ENCODE results near the gene ASCL5. TPM values are rescaled to one million over a fixed set of nuclear protein-coding genes. Genes with fewer than 3 reads are reported as not detected.

ASCL5 gene
- total RNA-seq, 1 donor from 2014 or later: not detected

DNA sequence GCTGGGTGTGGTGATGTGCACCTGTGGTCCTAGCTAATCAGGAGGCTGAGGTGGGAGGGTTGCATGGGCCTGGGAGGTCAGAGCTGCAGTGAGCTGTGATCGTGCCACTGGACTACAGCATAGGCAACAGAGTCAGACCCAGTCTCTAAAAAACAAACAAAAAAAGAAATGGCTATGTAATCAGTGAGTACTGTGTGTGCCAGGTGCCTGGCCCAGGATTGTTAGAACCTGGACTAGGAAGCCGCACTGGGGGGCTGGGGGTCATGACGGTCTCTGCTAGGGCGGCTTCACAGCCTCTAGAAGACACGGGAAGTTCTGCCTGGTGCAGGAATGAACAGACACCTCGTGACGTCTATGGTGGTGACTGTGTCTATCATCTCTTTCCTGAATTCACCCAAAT lies 18.8 kb upstream of the ASCL5 start:
- Mint-ChIP-seq H3K36me3 (ENCODE audit: low read depth) (peaks cover 29% of the 10 kb centered on the region), H3K27ac (no peak overlapping the region), H3K4me1 (ENCODE audit: low read depth) (no peaks in the 10 kb centered on the region), H3K27me3 (ENCODE audit: low read depth) (no peaks in the 10 kb centered on the region), H3K9me3 (no peaks in the 10 kb centered on the region), H3K4me3 (ENCODE audit: low read depth) (no peak overlapping the region)
- no peak for DNase-seq (ENCODE audit: low spot score)
- intact Hi-C loops (cut with micrococcal nuclease): no loop called here

DNA sequence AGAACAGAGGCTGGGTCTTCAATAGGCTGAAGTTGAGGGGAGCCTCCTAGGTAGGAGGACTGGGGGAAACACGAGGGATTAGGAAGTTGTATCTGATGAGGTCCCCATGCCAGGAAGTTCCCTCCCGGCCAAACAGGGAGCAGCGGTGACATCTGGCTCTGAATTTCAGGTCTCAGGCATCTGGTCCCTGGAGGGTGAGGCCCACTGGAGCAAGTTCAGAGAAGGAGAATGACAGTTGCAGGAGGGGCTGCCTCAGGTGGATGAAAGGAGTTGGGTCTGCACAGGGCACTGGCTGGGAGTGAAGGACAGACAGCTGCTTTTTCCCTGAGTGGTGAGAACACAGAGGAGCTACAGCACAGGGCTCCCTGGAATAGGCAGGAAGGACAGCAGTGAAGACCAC lies 18.1 kb upstream of the ASCL5 start:
- intact Hi-C loops (cut with micrococcal nuclease): no loop called here
- Mint-ChIP-seq H3K4me3 (ENCODE audit: low read depth) (no peak overlapping the region), H3K27ac (no peak overlapping the region), H3K27me3 (ENCODE audit: low read depth) (no peaks in the 10 kb centered on the region), H3K4me1 (ENCODE audit: low read depth) (no peaks in the 10 kb centered on the region), H3K9me3 (no peaks in the 10 kb centered on the region), H3K36me3 (ENCODE audit: low read depth) (peaks cover 27% of the 10 kb centered on the region)
- DNase-seq (ENCODE audit: low spot score): no peak

DNA sequence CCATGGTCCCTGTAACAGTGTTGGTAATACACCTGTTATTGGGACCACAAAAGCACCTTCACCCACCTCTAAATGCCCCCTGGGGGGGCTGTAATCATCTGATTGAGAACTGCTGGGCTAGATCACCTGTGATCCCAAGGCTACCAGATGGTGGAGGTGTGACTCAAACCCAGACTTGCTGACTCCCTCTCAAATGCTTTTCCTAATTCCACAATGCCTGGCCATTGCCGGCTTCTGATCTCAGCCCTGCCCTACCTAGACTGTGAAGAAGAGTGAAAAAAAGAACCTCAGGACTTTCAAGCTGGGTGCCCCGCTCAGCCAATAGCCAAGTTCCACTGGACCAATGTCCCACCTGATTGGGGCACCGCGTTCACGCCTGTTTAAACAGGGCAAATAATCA lies 17.7 kb upstream of the ASCL5 start:
- no peak for DNase-seq (ENCODE audit: low spot score)
- Mint-ChIP-seq H3K27me3 (ENCODE audit: low read depth) (no peaks in the 10 kb centered on the region), H3K4me3 (ENCODE audit: low read depth) (no peak overlapping the region), H3K4me1 (ENCODE audit: low read depth) (no peaks in the 10 kb centered on the region), H3K36me3 (ENCODE audit: low read depth) (peaks cover 27% of the 10 kb centered on the region), H3K27ac (no peak overlapping the region), H3K9me3 (no peaks in the 10 kb centered on the region)
- intact Hi-C loops (cut with micrococcal nuclease): no loop called here

DNA sequence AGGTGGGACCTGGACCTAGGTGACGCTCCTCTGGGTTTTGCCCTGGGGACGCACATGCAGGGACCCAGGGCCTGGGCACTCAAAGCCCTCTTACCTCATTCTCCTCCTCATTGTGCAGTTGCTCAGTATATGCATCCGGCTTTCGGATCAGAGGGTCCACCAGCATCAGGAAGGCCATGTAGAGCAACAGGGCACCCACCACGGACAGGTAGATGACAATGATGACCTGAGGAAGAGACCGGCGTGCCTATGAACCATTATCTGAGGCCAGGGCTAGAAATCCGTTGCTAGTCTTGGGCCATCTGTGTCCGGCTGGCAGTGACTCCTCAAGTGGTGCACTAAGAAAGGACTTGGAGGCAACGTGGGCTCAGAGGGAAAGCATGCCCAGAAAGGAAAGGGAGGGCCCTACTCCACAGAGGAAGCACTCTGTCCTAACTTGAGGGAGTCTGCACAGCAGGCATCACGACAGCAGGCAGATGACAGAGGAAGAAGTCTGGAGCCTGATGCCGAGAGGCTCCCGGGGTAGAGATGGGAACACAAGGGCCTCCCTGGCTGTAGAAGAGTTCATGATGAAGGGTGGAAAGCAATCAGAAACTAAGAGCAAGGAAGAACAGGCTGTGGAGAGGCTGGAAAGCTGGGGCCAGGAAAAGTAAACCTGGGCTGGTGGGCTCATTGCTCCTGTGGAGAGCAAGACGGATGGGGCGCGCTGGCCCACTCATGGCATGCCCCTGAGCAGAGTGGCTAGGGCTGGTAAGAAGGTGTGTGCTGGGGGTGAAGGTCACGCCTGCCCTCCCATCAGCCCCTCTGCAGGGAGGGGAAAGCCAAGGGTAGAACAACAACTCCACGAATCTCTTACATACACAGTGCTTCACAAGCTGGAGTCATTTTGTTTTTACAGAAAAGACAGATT lies 17.0 kb upstream of the ASCL5 start:
- Mint-ChIP-seq H3K27ac (no peak overlapping the region), H3K4me1 (ENCODE audit: low read depth) (no peaks in the 10 kb centered on the region), H3K27me3 (ENCODE audit: low read depth) (no peaks in the 10 kb centered on the region), H3K36me3 (ENCODE audit: low read depth) (peaks cover 27% of the 10 kb centered on the region), H3K4me3 (ENCODE audit: low read depth) (no peak overlapping the region), H3K9me3 (no peaks in the 10 kb centered on the region)
- intact Hi-C loops (cut with micrococcal nuclease): no loop called here
- DNase-seq (ENCODE audit: low spot score): no peak

DNA sequence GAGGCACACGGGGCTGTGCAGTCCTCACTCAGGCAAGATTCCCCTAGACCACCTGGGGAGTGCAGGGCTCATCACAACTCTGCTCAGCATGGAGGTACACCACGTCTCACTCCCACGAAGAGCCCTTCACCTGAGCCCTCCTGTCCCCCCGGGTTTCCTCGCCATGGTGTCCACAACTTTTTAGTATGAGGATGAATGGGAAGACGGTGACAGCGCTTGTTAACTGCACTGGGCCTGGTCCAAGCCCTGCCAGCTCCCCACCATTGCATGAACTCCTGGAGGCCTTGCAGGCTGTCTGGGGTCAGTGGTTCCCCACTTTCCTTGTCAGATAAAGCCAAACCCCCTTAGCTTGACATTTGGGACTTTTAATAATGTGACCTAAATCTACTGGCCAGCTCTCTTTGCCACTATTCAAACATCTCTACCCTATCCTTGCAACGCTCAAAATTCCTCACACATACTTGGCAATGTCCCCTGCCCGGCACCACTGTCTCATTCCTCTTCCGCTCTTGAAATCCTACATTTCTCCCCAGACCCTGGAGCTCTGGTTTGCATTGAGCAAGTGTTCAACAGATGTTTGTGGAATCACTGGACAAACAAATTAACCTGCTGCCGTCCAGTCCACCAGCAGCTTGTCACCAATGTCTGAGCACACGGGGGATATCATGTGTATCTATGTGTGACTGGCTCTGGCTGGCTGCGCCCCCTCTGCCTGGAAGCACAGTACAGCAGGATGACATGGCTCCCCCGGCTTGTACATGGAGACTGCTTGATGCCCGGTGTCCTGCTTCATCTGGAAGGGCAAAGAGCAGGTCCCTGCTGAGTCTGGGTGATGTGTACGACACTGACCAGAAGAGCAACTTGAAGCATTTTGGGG lies 16.1 kb upstream of the ASCL5 start:
- no peak for DNase-seq (ENCODE audit: low spot score)

DNA sequence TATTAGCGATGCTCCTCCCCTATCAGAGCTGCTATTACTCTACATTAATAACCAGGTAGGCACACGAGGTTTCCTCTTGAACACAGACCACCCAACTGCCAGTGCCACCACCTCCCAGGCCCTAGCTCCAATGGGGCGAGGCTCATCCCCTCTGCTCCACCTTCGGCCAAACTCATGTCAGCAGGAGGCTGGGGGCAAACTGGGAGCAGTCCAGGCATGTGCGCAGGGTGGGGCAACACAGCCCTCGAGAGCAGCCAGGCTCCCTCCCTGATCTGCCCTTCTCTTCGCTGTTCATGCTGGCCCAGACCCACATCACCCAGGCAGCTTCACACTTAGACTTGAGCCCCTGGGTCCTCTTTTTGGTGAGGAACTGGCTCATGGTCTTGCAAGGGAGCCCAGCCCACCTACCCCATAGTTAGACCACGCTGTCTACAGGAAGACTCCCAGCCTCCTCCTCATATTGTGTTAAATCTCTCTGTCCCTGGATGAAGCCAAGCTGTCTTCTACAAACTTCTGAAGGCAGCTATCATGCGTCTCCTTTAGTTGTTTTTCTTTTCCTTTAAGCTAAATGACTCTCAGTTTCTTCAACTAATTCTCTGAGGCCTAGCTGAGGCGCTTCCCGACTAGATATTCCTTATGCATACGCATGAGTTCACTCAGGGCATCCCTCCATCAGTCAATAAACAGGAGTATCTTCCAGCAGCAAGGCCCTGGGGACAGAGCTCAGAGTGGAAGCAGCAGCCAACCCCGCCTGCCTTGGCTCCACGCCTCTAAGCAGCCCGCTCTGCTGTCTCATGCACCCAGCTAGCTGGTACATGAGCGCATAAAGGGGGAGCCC lies 15.2 kb upstream of the ASCL5 start:
- no peaks in the 10 kb centered on the region for H3K27me3 Mint-ChIP-seq (ENCODE audit: low read depth)
- H3K9me3 Mint-ChIP-seq: no peaks in the 10 kb centered on the region
- no peak overlapping the region for H3K27ac Mint-ChIP-seq
- no peak for DNase-seq (ENCODE audit: low spot score)
- H3K4me1 Mint-ChIP-seq (ENCODE audit: low read depth): no peaks in the 10 kb centered on the region
- no peak overlapping the region for H3K4me3 Mint-ChIP-seq (ENCODE audit: low read depth)
- intact Hi-C loops (cut with micrococcal nuclease): no loop called here
- H3K36me3 Mint-ChIP-seq (ENCODE audit: low read depth): peaks cover 22% of the 10 kb centered on the region

More for the DNA sequence above, 16.1 kb upstream of the ASCL5 start:
- Mint-ChIP-seq H3K36me3 (ENCODE audit: low read depth) (peaks cover 27% of the 10 kb centered on the region), H3K27me3 (ENCODE audit: low read depth) (no peaks in the 10 kb centered on the region), H3K4me1 (ENCODE audit: low read depth) (no peaks in the 10 kb centered on the region), H3K9me3 (no peaks in the 10 kb centered on the region), H3K4me3 (ENCODE audit: low read depth) (no peak overlapping the region), H3K27ac (no peak overlapping the region)
- intact Hi-C loops (cut with micrococcal nuclease): no loop called here

DNA sequence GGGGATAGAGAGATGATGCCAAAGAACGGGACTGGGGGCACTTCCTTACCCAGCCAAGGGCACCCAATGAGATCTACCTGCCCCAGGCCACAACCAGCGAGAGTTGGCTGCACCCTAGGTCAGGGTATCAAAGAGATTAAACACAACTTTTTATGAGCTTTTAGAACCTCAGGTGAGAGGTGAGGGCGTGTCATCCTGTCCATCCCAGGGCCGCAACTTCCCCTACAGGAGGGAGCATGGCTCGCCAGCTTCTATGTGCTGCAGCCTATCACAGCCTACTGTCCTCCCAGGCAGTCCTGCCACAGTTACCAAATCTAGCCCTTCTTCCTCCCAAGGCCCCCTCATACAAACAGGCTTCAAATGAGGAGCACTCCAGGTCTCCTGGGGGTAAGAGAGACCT lies 14.4 kb upstream of the ASCL5 start:
- no peak overlapping the region for H3K27ac Mint-ChIP-seq
- no peak for DNase-seq (ENCODE audit: low spot score)
- H3K9me3 Mint-ChIP-seq: no peaks in the 10 kb centered on the region
- no peaks in the 10 kb centered on the region for H3K27me3 Mint-ChIP-seq (ENCODE audit: low read depth)
- peaks cover 19% of the 10 kb centered on the region for H3K36me3 Mint-ChIP-seq (ENCODE audit: low read depth)
- intact Hi-C loops (cut with micrococcal nuclease): no loop called here
- H3K4me3 Mint-ChIP-seq (ENCODE audit: low read depth): no peak overlapping the region
- H3K4me1 Mint-ChIP-seq (ENCODE audit: low read depth): no peaks in the 10 kb centered on the region

DNA sequence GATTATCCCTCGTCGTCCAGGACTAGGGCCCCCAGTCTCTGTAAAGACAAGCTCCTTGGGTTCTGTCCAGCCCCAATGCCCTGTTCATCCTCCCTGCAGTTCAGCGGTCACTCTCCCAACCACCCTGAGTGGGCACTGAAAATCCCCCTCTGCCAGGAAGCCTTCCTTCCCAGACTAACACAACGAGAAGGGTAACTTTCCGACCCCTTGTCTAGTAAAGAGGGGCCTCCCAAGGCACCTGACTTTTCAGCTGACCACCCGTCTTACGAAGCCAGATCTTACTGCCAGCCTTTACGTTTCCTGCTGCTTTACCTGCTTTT lies 13.9 kb upstream of the ASCL5 start:
- H3K27me3 Mint-ChIP-seq (ENCODE audit: low read depth): no peaks in the 10 kb centered on the region
- H3K4me1 Mint-ChIP-seq (ENCODE audit: low read depth): no peaks in the 10 kb centered on the region
- peaks cover 14% of the 10 kb centered on the region for H3K36me3 Mint-ChIP-seq (ENCODE audit: low read depth)
- H3K27ac Mint-ChIP-seq: no peak overlapping the region
- no peak for DNase-seq (ENCODE audit: low spot score)
- H3K4me3 Mint-ChIP-seq (ENCODE audit: low read depth): no peak overlapping the region
- intact Hi-C loops (cut with micrococcal nuclease): no loop called here
- H3K9me3 Mint-ChIP-seq: no peaks in the 10 kb centered on the region

DNA sequence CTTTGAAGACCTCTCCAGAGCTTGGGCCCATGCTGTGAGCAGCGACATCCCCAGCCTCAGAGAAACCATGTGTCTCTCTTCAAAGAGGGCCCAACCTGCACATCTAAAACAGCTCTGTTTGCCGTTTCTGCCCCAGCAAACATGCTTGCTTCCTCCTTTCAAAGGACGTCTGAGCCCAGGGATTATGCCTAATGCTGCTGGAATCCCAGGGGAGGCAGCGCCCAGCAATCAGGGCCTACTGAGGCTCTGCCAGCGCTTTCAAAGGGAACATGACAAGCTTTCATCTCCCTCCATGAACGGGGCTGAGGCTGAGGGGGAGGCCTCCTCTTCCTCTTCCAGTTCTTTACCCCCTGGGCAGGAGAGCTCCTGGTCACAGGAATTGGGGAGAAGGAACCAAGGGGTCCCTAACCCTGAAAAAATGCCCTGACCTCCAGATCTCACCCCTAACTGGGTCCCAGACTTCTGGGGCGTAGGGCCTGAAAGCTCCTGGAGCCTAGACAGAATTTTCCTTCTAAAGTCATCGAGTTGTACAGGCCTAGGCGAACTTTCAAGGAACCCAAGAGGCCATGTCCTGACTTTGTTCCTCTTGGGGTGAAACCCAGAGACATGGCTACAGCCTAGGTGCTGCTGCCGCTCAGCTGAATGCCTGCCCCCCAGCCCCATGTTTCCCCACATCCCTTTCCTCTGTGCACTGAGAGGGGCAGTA lies 13.4 kb upstream of the ASCL5 start:
- no peaks in the 10 kb centered on the region for H3K9me3 Mint-ChIP-seq
- H3K27me3 Mint-ChIP-seq (ENCODE audit: low read depth): no peaks in the 10 kb centered on the region
- no peak for DNase-seq (ENCODE audit: low spot score)
- no peak overlapping the region for H3K27ac Mint-ChIP-seq
- intact Hi-C loops (cut with micrococcal nuclease): no loop called here
- peaks cover 13% of the 10 kb centered on the region for H3K36me3 Mint-ChIP-seq (ENCODE audit: low read depth)
- no peak overlapping the region for H3K4me3 Mint-ChIP-seq (ENCODE audit: low read depth)
- H3K4me1 Mint-ChIP-seq (ENCODE audit: low read depth): no peaks in the 10 kb centered on the region

DNA sequence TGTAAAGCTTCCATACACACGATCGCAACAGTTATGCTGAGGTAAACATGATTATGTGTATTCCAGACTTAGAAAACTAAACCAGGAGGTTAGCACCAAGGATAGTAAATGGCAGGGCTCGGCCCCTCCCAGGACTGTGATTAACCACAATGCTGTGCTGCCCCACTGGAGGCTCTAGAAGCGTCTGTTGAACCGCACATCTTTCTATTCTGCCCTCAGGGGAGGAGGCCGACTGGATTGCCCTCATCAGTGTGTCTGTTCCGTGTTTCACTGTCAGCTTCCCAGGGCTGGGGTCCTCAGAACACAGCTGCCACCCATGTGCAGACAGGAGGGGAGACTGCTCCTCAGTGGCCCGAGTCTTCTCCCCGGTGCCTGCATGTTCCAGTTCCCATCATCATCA lies 12.8 kb upstream of the ASCL5 start:
- intact Hi-C loops (cut with micrococcal nuclease): no loop called here
- H3K36me3 Mint-ChIP-seq (ENCODE audit: low read depth): peaks cover 8% of the 10 kb centered on the region
- no peaks in the 10 kb centered on the region for H3K4me1 Mint-ChIP-seq (ENCODE audit: low read depth)
- no peaks in the 10 kb centered on the region for H3K27me3 Mint-ChIP-seq (ENCODE audit: low read depth)
- no peak overlapping the region for H3K27ac Mint-ChIP-seq
- H3K9me3 Mint-ChIP-seq: no peaks in the 10 kb centered on the region
- H3K4me3 Mint-ChIP-seq (ENCODE audit: low read depth): no peak overlapping the region
- DNase-seq (ENCODE audit: low spot score): no peak

DNA sequence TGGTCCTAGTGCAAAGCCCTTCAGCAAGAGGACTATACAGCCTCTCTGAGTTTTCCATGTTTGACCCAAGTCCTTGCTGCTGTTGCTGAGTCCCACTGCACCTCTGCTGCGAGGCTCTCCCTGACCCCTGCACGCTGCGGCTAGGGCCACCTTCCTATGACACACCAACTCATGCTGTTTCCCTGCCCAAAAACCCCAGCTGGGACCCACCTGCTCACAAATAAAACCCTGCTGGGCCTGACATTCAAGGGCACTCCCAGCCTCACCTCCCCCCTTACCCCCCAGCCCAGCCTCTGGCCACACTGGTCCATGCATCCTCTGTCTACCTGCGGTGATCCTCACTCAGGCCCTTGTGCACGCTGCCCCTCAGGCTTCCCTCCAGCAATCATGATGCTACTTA lies 12.3 kb upstream of the ASCL5 start:
- intact Hi-C loops (cut with micrococcal nuclease): no loop called here
- no peaks in the 10 kb centered on the region for H3K4me1 Mint-ChIP-seq (ENCODE audit: low read depth)
- no peak for DNase-seq (ENCODE audit: low spot score)
- H3K9me3 Mint-ChIP-seq: no peaks in the 10 kb centered on the region
- H3K4me3 Mint-ChIP-seq (ENCODE audit: low read depth): no peak overlapping the region
- no peaks in the 10 kb centered on the region for H3K27me3 Mint-ChIP-seq (ENCODE audit: low read depth)
- no peak overlapping the region for H3K27ac Mint-ChIP-seq
- H3K36me3 Mint-ChIP-seq (ENCODE audit: low read depth): peaks cover 7% of the 10 kb centered on the region

DNA sequence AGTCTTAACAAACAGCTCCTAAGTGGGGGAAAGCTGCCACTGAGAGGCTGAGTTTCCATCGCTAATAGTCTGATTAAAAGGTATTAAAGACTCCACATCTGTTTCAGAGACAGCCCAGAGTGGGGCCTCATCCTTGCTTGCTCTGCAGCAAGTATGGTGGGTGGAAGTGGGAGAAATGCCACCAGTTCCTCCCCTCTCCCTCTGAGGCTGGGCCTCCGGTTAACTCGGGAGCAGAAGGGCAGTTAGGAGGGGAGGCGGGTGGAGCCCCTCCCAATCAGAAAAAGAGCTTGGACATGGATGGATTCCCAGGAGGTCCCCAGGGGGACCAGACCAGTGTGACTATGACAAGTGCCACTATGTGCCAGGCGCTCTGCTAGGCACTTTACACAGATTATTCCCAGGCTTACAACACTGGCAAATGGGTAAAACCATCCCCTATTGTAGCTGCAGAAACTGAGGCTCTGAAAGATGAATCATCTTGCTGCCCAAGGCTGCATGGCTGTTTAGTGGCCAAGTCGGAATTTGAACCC lies 11.4 kb upstream of the ASCL5 start:
- H3K4me3 Mint-ChIP-seq (ENCODE audit: low read depth): no peak overlapping the region
- peaks cover 7% of the 10 kb centered on the region for H3K36me3 Mint-ChIP-seq (ENCODE audit: low read depth)
- no peaks in the 10 kb centered on the region for H3K9me3 Mint-ChIP-seq
- no peaks in the 10 kb centered on the region for H3K27me3 Mint-ChIP-seq (ENCODE audit: low read depth)
- intact Hi-C loops (cut with micrococcal nuclease): no loop called here
- no peak for DNase-seq (ENCODE audit: low spot score)
- H3K4me1 Mint-ChIP-seq (ENCODE audit: low read depth): no peaks in the 10 kb centered on the region
- no peak overlapping the region for H3K27ac Mint-ChIP-seq
